Thyroid gland (tissue), 4 donors: Measurements from ENCODE around the gene SLCO1B1. TPM values are rescaled to one million over a fixed set of nuclear protein-coding genes. Genes with fewer than 3 reads are reported as not detected.

Experiments used
- DNase-seq, 2 donors: peaks; one replicate each; pipeline ENCODE4 v3.0.0-alpha.2; 2019
- H3K27ac ChIP-seq, 3 donors: fragments of 200-600 bp; sonication (generic); 1 replicate in 2 of 3; 2 replicates in 1 of 3; pipeline ENCODE4 v1.5.1; 2016 to 2019; ENCODE audit warnings: mild to moderate bottlenecking in 1 of 3, moderate library complexity in 1 of 3
- H3K27me3 ChIP-seq: fragments of 200-600 bp; sonication (generic); one replicate; pipeline ENCODE4 v1.5.1; 2019
- H3K36me3 ChIP-seq, 2 donors: fragments of 200-600 bp; sonication (generic); one replicate each; pipeline ENCODE4 v1.5.1; 2016 to 2019
- H3K4me1 ChIP-seq, 2 donors: fragments of 200-600 bp; sonication (generic); one replicate each; pipeline ENCODE4 v1.5.1; 2017 to 2019
- H3K4me3 ChIP-seq, 3 donors: fragments of 200-600 bp; sonication (generic); replicated peaks in 1 of 3; 1 replicate in 2 of 3; 2 replicates in 1 of 3; pipeline ENCODE4 v1.5.1; 2016; ENCODE audit warnings: mild to moderate bottlenecking in 1 of 3
- H3K9me3 ChIP-seq: fragments of 200-600 bp; sonication (generic); one replicate; pipeline ENCODE4 v1.5.1; 2017
- POLR2A ChIP-seq, 2 donors: fragments of 450-650 bp; IDR thresholded peaks; one replicate each; pipeline ENCODE4 v1.6.1; 2017; ENCODE audit warnings: antibody characterized with exemption in 2 of 2, mild to moderate bottlenecking in 2 of 2, moderate library complexity in 1 of 2
- WGBS, 2 donors: methylation state at CpG; one replicate each; pipeline ENCODE4 v1.1.5; 2017; 5-methylcytosine and 5-hydroxymethylcytosine counted together
- intact Hi-C: fragments of 100-400 bp; cut with DNase I; formaldehyde crosslinking; loops from one replicate; pipeline ENCODE4 v1.15.1; 2023
- total RNA-seq, 4 donors: library from RNA; depleted of rRNA; stranded (reverse); fragments of >200 nt; gene quantifications; one replicate each; pipeline ENCODE4 v1.2.3, GENCODE V29; 2016
- TF ChIP-seq, protein P1 (sequence below), 6 experiments: fragments of 200-600 bp in 3 of 6; fragments of 450-650 bp in 3 of 6; sonication (generic) in 3 of 6; IDR thresholded peaks; one replicate each; pipeline ENCODE4 v1.5.1; 2016 to 2019; ENCODE audit warnings: antibody characterized with exemption in 6 of 6, mild to moderate bottlenecking in 2 of 6, inconsistent platforms in 1 of 6, moderate library complexity in 1 of 6

SLCO1B1 gene
- total RNA-seq, 4 donors from 2014 or later = not detected

- intact Hi-C loops = no loop called here
These were observed 88.2 kb downstream of the SLCO1B1 start for GRCh38 chr12:21219206-21219605.

DNA sequence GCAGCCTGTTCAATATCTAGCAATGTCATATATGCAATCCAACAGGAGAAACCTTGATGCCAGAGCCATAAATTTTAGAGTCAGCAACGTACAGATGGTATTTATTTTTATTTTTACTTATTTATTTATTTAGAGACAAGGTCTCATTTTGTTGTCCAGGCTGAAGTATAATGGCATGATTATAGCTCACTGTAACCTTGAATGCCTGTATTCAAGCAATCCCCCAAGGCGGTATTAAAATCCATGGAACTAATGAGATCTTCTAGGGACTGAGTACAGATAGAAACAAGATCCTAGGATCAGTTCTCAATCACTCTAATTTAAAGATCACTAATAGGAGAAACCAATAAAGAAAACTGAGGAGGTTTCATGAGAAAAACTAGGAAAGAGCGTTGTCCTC lies 89.3 kb downstream of the SLCO1B1 start:
- Histone ChIP-seq H3K4me1 (no peaks in the 10 kb centered on the region), H3K27me3 (no peaks in the 10 kb centered on the region), H3K27ac (no peak overlapping the region), H3K4me3 (no peak overlapping the region), H3K9me3 (no peaks in the 10 kb centered on the region), H3K36me3 (no peaks in the 10 kb centered on the region)
- WGBS, 2 donors = 74 to 77% methylated on average over 3 of the region's 3 CpGs
- no peak for DNase-seq
- TF ChIP-seq, protein P1, sequence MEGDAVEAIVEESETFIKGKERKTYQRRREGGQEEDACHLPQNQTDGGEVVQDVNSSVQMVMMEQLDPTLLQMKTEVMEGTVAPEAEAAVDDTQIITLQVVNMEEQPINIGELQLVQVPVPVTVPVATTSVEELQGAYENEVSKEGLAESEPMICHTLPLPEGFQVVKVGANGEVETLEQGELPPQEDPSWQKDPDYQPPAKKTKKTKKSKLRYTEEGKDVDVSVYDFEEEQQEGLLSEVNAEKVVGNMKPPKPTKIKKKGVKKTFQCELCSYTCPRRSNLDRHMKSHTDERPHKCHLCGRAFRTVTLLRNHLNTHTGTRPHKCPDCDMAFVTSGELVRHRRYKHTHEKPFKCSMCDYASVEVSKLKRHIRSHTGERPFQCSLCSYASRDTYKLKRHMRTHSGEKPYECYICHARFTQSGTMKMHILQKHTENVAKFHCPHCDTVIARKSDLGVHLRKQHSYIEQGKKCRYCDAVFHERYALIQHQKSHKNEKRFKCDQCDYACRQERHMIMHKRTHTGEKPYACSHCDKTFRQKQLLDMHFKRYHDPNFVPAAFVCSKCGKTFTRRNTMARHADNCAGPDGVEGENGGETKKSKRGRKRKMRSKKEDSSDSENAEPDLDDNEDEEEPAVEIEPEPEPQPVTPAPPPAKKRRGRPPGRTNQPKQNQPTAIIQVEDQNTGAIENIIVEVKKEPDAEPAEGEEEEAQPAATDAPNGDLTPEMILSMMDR (IDR thresholded peaks at IDR 0.05) = no peak
- no peak for TF ChIP-seq POLR2A (IDR thresholded peaks at IDR 0.05)
- intact Hi-C loops = no loop called here

More at GRCh38 chr12:21219206-21219605, 88.2 kb downstream of the SLCO1B1 start:
- H3K27me3 ChIP-seq = no peaks in the 10 kb centered on the region
- H3K4me3 ChIP-seq = no peak overlapping the region
- H3K27ac ChIP-seq = no peak overlapping the region
- no peak for DNase-seq
- TF ChIP-seq, protein P1 (IDR thresholded peaks at IDR 0.05) = no peak
- no peak for TF ChIP-seq POLR2A (IDR thresholded peaks at IDR 0.05)
- no peaks in the 10 kb centered on the region for H3K9me3 ChIP-seq
- 72 to 76% methylated on average over 2 of the region's 2 CpGs for WGBS, 2 donors
- no peaks in the 10 kb centered on the region for H3K36me3 ChIP-seq
- no peaks in the 10 kb centered on the region for H3K4me1 ChIP-seq

DNA sequence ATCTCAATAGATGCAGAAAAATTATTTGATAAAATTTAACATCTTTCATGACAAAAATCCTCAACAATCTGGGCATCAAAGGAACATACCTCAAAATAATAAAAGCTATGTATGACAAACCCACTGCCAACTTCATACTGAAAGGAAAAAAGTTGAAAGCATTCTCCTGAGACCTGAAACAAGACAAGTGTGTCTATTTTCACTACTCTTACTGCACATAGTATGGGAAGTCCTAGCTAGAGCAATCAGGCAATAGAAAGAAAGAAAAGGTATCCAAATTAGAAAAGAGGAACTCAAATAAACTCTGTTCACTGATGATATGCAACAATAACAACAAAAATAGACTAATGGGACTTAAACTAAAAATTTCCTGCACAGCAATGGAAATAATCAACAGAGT lies 90.1 kb downstream of the SLCO1B1 start:
- no peaks in the 10 kb centered on the region for H3K4me1 ChIP-seq
- no peaks in the 10 kb centered on the region for H3K27me3 ChIP-seq
- H3K27ac ChIP-seq = no peak overlapping the region
- no peak for DNase-seq
- intact Hi-C loops = no loop called here
- H3K36me3 ChIP-seq = no peaks in the 10 kb centered on the region
- no peak overlapping the region for H3K4me3 ChIP-seq
- TF ChIP-seq, protein P1 (IDR thresholded peaks at IDR 0.05) = no peak
- TF ChIP-seq POLR2A (IDR thresholded peaks at IDR 0.05) = no peak
- no peaks in the 10 kb centered on the region for H3K9me3 ChIP-seq

DNA sequence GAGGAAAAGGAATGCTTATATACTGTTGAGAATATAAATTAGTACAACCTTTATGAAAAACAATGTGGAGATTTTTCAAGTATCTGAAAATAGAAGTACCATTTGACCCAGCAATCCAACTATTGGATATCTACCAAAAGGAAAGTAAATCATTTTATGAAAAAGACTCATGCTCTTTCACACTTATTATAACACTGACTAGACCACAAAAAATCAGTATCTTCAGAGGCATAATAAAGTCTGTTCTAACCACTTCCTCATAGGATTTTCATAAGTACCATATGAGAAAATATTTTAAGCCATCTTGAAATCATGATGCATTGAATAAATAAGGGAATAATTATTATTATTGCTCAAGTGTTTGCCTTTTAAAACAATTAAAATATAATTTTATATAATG lies 90.8 kb downstream of the SLCO1B1 start:
- Histone ChIP-seq H3K36me3 (no peaks in the 10 kb centered on the region), H3K4me1 (no peaks in the 10 kb centered on the region), H3K4me3 (no peak overlapping the region), H3K27me3 (no peaks in the 10 kb centered on the region), H3K27ac (no peak overlapping the region), H3K9me3 (no peaks in the 10 kb centered on the region)
- TF ChIP-seq POLR2A (IDR thresholded peaks at IDR 0.05) = no peak
- TF ChIP-seq, protein P1 (IDR thresholded peaks at IDR 0.05) = no peak
- DNase-seq = no peak
- intact Hi-C loops = no loop called here

GRCh38 chr12:21223930-21224329 lies 92.9 kb downstream of the SLCO1B1 start:
- Histone ChIP-seq H3K9me3 (no peaks in the 10 kb centered on the region), H3K4me3 (no peak overlapping the region), H3K36me3 (no peaks in the 10 kb centered on the region), H3K27me3 (no peaks in the 10 kb centered on the region), H3K4me1 (no peaks in the 10 kb centered on the region), H3K27ac (no peak overlapping the region)
- intact Hi-C loops = no loop called here
- no peak for DNase-seq
- TF ChIP-seq, protein P1 (IDR thresholded peaks at IDR 0.05) = no peak
- no peak for TF ChIP-seq POLR2A (IDR thresholded peaks at IDR 0.05)
